Putamen (tissue), 1 donor: Measurements from ENCODE around the gene KLF16.
A peak's percentile ranks its signal among the peaks of the same experiment; 100 is the strongest.
"Not testable (repeated sequence)": the region's sequence is repeated elsewhere in the genome, so short reads cannot be mapped to it uniquely, and the experiment has no call there.

Experiments used
- DNase-seq: peaks from one replicate; pipeline ENCODE4 v3.0.0-alpha.2; 2016; ENCODE audit warnings: low spot score

KLF16 gene

GRCh38 chr19:1863328-1863637 is at the start of gene KLF16:
Gene KLF16, minus strand, starts transcription at chr19:1863579. Its CDS starts 82 bp downstream, at chr19:1863497.
- no peak for DNase-seq

- no peak for DNase-seq
Observed at GRCh38 chr19:1912760-1913505, 49.6 kb upstream of the KLF16 start.

- DNase-seq, result no peak
Observed at GRCh38 chr19:1911995-1912394, 48.6 kb upstream of the KLF16 start.

DNA sequence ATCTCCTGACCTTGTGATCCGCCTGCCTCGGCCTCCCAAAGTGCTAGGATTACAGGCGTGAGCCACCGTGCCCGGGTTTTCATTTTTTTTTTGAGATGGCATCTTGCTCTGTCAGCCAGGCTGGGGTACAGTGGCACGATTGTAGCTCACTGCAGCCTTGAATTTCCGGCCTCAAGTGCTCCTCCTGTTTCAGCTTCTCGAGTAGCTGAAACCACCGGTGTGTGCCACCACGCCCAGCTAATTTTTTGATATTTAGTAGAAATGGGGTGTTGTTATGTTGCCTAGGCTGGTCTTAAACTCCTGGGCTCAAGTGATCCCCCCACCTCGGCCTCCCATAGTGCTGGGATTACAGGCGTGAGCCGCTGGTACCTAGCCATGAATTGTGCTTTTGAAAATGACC is 47.7 kb upstream of the KLF16 start:
- no peak for DNase-seq

GRCh38 chr19:1910177-1910576 is 46.8 kb upstream of the KLF16 start:
- DNase-seq, result no peak

- DNase-seq, result no peak
Observed at GRCh38 chr19:1909761-1910080, 46.3 kb upstream of the KLF16 start.

GRCh38 chr19:1908364-1908678 is 44.9 kb upstream of the KLF16 start:
- no peak for DNase-seq

DNA sequence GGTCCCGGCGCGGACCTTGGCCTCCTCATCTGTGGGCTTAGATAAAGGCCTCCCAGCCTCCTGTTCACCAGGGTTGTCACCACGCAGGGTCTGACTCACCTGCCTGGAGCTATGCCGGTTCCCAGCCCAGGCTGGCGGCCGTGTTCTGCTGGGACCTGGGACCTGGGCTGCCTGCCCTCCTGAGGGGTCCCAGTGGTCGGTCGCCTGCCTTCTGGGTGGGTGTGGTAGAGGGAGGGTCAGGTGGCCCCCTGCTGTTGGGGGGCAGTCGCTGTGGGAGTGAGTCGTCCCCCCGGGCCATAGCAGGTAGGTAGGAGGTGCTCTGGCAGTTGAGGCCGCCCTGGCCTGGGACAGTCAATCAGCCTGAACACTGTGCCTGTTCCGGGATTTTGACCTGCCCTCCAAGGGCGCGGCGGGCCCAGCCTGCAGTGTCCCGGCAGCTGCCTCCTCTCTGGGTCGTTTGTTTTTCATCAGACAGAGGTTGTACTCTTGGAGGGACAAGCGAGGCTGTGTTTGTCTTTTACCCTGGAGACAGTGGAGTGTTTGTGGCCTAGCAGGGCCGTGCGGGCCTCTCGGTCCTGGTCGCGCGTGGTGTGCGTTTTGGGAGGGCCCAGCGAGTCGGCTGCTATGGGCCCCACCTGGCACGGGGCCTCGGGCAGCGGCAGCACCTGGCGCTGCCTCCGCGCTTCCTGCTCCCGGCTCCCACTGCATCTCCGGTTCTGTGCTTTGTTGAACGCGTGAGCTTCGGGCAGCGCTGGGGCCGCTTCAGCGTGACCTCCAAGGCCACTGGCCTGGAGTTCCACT is 44.4 kb upstream of the KLF16 start:
- peak; percentile 25 for DNase-seq

DNA sequence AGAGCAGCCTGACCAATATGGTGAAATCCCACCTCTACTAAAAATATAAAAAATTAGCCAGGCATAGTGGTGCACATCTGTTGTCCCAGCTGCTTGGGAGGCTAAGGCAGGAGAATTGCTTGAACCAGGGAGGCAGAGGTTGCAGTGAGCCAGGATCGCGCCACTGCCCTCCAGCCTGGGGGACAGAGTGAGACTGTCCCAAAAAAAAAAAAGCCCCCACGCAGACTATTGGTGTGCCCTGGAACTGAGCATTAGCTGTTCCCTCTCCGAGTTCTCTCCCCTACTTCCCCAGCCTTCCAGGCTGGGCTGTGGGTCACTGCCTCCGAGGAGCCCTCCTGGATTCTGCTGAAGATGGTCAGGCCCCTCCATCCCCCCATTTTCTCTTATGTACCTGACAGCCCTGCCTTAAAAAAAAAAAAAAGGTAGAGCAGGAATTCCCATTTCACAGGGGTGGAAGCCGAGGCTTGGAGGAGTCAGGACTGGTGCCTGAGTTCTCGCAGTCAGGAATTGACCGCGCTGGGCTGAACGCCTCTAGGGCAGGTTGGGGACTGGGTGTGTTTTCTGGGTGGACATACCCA is 43.7 kb upstream of the KLF16 start:
- no peak for DNase-seq

- no peak for DNase-seq
Observed at GRCh38 chr19:1905863-1906375, 42.5 kb upstream of the KLF16 start.

DNA sequence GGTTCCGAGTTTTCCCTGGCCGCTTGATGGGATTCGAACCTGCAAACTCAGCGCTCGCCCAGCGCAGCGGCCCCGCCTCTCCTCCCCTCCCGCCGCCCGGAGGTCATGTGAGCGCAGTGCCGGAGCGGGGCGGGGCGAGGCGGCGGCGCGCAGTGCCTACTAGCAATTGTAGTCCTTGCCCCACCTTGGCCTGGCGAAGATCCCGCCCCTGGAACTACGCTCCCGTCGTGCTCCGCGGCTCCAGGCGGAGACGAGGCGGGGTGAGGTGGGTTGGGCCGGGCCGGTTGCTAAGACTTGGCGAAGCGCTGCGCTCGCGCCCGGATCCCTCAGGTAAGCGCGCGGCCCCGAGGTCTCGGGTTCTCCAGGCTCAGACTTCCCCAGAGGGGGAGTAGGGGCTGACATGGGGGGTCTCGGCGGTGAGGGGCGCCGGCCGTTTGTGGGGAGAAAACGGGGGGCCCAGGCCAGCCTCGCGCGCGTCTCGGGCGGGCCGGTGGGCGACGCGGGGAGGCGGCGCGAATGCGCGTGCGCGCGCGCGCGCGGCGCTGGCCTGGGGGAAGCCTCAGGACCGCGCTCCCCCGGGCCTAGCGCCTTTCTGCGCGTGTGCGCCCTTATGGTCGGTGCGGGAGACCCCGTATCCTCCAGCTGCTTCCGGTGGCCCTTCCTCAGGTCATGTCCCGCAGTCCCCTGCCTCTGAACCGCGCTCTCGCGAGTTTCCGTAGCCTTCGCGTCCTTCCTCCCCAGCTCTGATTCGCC is 41.9 kb upstream of the KLF16 start, which contains the start of the genes ADAT3 and SCAMP4:
ADAT3 (plus strand) TSS at position 290 of the 753 bp plus-strand sequence. CDS start 6,649 bp downstream, outside the sequence.
SCAMP4 (plus strand) TSS at position 290 of the 753 bp plus-strand sequence. CDS start 9,621 bp downstream, outside the sequence.
- DNase-seq, result peak; percentile 98

- no peak for DNase-seq
Observed at GRCh38 chr19:1904860-1905109, 41.4 kb upstream of the KLF16 start.

GRCh38 chr19:1902923-1903322 is 39.5 kb upstream of the KLF16 start:
- DNase-seq, result no peak

DNA sequence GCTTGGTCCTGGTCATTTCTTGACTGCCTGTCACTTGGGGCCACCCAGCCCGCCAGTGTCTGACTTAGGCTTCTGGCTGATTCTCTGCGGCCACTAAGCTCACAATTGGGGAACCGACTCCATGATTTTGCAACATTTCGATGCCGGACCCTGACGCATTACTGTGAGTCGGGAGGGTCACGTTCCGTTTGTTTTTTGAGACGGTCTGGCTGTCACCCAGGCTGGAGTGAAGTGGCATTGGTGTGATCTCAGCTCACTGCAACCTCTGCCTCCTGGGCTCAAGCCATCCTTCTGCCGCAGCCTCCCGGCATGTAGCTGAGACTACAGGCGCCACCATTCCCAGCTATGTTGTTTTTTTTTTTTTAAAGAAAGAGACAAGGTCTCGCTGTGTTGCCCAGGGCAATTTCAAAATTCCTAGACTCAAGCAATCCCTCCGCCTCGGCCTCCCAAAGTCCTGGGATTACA is 38.6 kb upstream of the KLF16 start:
- DNase-seq, result peak; percentile 28

DNA sequence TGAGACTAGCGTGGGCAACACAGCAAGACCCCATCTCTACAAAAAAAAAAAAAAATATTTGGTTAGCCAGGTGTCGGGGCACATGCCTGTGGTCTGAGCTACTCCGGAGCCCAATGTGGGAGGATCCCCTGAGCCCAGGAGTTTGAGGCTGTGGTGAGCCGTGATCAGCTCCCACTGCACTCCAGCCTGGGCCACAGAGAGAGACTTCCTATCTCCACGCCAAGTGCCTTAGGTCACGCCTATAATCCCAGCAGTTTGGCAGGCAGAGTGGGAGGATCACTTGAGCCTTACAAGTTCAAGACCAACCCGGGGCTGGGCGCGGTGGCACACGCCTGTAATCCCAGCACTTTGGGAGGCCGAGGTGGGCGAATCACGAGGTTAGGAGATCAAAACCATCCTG is 33.1 kb upstream of the KLF16 start:
- DNase-seq, result no peak

DNA sequence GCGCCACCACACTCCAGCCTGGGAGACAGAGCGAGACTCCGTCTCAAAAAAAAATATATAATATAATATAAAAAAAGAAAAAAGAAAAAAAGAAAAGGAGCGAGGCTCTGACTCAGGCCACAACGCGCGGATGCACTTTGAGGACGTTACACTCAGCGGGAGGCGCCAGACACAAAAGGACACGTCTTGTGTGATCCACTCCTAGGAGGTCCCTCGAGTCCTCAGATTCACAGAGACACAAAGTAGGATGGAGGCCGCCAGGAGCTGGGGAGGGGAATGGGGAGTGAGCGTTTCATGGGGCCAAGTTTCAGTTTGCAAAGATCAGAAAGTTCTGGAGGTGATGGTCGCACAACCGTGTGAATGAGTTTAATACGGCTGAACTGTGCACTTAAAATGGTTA is 30.4 kb upstream of the KLF16 start:
- no peak for DNase-seq

DNA sequence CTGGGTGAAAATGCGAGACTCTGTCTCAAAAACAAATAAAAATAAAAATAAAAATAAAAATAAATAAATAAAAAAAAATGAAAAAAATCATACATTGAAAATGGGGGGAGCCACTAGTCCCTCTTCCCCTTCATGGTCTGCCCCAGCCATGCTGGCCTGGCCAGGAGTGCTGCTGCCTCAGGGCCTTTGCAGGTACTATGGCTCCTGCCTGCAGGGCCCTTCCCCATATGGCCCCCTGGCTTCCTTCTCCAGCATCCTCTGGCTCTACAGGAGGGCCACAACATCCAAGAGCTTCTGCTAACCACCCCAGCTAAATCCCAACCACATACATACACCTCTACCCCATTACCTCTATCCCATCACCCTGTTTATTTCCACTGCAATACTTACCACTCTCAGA is 26.5 kb upstream of the KLF16 start:
- DNase-seq, result no peak

- no peak for DNase-seq
Observed at GRCh38 chr19:1888385-1888784, 25.0 kb upstream of the KLF16 start.

DNA sequence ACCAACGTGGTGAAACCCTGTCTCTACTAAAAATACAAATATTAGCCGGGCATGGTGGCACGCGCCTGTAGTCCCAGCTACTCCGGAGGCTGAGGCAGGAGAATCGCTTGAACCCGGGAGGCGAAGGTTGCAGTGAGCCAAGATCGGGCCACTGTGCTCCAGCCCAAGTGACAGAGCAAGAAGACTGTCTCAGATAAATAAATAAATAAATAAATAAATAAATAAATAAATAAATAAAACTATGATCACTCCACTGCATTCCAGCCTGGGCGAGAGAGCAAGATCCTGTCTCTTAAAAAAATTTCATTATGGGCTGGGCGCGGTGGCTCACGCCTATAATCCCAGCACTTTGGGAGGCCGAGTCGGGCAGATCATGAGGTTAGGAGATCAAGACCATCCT is 23.0 kb upstream of the KLF16 start:
- not testable (repeated sequence) for DNase-seq

DNA sequence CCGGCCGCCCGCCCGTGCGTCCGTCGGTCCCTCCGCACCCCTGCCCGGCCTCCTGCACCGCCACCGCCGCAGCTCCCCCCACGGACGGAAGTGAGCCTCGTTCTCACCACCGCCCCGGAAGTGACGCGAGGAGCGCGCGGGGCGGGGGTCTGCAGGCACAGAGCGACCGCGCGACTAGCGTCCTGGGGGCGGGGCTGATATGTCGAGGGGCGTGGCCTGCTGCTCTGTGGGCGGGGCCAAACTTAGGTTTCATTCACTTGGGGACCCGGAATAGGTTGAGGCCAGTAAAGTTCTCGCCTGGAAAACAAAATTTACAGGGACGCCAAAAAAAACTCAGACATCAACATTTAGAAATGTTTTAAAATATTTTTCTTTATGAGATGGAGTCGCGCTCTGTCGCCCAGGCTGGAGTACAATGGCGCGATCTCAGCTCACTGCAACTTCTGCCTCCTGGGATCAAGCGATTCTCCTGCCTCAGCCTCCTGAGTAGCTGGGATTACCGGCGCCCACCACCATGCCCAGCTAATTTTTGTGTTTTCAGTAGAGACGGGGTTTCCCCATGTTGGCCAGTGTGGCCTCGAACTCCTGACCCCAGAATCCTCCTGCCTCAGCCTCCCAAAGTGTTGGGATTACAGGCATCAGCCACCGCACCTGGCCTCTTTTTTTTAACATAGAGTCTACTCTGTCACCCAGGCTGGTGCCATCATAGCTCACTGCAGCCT is 22.2 kb upstream of the KLF16 start, which contains the start of gene ABHD17A:
ABHD17A (minus strand) TSS at position 99 of the 722 bp plus-strand sequence. CDS start 3,930 bp downstream, outside the sequence.
- DNase-seq, result peak; percentile 95

GRCh38 chr19:1884719-1885334 is 21.4 kb upstream of the KLF16 start:
- no peak for DNase-seq
